NCI-H1048 (cell line): ENCODE results near the gene RPLP2.

Source experiments
- DNase-seq: peaks from one replicate; lab custom pipeline; 2025; lab: John Stamatoyannopoulos, UW

Gene RPLP2

DNA sequence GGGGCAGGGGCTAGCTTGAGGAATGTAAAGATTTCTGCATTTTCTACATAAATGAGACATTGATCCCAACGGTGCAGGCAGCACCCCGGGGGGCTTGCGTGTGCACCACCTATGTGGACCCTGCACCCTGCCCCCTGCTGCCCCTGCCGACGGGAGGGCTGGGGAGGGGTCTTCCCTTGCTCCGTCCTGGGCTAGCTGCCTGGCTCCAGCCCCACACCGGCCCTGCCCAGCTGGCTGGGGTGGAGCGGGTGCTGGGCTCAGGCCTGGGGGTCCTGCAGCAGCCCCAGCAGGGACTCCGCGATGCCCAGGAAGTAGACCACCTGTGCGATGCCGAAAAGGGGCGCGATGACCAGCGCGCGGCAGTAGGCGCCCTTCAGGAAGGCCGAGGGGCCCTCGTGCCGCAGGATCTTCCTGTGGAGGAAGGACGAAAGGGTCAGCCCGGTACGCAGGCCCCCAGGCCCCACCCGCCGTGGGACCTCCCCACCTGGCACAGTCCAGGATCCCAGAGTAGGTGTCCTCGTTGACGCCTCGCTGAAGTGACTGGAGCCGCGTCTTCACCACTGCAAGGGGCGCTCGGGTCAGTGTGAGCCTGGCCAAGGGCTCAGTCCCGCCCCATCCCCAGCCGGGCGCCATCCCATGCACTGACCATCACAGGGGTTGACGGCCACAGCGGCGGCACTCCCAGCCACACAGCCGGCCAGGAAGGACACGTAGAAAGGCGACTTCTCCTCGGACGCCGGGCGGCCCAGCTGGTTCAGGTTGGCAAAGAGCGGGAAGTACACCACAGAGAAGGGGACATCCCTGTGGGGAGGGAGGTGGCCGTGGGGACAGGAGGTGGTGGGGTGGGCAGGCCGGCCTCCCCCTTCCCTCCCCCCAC, 17.9 kb upstream of the RPLP2 start:
- no peak for DNase-seq

DNA sequence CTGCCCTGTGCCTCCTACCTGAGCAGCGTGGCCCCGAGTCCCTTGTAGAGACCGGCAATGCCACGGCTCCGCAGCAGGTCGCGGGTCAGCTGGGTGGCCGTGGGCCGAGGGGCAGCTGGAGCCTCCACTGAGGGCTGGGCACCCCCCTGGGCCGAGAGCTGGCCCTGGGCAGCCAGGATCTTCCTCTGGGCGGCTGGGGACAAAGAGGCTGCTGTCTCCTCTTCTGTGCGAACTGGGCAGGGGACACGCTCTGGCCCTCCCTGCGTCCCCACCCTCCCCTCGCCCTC, 17.3 kb upstream of the RPLP2 start:
- DNase-seq, result no peak

DNA sequence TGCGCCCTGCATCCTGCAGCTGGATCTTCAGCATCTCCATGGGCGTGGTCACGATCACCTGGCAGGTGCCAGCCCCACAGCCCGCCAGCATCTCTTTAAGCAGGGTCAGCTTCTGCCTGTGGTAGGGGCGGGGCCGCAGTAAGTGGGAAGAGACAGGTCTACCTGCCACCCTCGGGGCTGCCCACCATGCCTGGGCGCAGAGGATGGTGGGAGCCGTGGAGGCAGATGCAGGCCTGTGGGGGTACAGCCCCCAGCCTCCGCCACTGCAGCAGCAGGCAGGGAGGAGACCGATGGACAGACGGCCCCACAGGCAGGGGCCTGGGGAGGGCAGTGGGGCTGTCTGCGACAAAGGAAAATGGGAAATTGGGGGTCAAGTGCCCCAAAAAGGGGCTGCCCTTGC, 16.9 kb upstream of the RPLP2 start:
- DNase-seq, result no peak

DNA sequence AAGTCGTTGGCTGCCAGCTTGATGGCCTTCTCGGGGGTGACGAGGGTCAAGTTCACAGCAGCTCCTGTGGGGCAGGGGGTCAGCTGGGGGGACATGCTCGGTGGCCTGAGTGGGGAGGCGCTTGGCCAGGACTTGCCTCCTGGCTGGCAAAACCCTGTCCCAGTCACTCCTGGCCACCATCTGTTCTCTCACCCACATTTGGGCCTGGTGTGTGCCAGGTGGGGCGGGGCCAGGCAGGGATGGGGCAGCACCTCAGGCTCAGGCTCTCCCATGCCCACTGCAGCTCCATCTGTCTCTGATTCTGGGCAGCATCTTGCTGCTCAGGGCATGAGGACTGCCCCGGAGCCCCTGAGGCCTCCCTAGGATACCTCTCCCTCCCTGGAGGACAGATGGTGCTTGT, 16.2 kb upstream of the RPLP2 start:
- DNase-seq, result no peak

DNA sequence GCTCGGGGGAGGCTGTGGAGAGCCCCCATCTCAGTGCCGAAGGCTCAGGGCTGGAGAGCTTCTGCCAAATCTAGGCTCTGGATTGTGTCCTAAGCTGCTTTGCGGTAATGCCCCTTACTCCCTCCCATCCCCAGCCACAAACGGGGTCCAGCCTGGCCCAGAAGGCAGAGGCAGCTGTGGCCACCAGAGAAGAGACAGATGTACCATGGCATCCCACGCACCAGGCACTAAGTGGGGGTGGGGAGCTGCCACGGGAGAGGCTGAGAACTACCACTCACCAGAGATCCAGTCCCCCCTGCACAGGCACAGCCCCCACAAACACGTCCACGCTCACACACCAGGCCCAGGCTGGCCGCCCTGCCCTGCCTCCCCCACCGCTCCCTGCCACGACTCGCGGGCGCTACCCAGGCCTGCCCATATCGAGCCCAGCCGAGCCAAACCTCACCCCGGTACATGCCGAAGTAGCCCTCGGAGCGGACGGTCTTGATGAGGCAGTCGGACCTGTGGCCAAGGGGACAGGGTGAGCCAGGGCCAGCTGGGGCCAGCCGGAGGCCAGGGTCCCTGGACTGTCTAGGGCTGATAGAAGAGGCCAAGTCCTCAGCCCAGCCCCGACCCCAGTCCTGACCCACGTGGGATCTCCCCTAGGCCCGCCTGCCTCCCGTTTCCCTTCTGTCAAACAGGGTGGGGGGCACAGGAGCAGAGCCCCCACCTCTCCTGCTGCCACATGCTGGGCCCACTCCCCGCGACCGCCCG, 15.6 kb upstream of the RPLP2 start:
- no peak for DNase-seq

DNA sequence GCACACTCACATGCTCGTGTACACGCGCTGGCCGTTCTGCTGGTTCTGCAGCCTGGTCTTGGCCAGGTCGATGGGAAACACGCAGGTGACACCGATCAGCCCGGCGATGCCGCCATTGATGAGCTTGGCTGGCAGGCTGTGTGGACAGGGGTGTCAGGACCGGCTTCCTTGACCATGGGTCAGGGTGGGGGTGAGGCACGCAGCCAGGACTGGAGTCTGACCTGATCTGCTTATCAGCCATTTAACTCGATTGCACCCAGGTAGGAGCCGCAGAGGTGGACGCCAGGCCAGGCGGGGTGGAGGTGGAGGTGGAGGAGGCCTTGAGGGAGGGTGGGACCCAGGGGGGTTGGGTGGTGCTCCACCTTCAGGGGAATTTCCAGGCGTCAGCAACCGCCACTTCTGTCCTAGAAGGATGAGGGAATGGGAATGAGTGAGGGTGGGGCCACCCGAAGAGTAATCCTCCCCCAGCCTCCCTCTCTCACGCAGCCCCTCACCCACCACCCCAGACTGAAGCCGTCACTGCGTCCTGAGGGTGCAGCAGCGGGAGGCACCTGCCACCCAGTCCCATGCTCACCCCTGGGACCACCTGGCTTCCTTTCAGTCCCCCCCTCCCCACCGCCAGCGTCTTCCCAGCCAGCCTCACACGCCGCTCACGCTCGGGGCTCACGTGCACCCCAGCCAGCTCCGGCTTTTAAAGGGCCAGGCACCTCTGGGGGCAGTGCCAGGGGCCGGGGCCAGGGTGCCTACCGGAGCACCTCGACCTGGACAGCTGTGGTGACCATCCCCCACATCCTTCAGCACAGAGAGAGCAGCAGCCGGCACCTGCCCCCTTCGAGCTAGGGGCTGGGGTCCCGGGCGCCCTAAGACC, 14.8 kb upstream of the RPLP2 start:
- DNase-seq, result no peak

DNA sequence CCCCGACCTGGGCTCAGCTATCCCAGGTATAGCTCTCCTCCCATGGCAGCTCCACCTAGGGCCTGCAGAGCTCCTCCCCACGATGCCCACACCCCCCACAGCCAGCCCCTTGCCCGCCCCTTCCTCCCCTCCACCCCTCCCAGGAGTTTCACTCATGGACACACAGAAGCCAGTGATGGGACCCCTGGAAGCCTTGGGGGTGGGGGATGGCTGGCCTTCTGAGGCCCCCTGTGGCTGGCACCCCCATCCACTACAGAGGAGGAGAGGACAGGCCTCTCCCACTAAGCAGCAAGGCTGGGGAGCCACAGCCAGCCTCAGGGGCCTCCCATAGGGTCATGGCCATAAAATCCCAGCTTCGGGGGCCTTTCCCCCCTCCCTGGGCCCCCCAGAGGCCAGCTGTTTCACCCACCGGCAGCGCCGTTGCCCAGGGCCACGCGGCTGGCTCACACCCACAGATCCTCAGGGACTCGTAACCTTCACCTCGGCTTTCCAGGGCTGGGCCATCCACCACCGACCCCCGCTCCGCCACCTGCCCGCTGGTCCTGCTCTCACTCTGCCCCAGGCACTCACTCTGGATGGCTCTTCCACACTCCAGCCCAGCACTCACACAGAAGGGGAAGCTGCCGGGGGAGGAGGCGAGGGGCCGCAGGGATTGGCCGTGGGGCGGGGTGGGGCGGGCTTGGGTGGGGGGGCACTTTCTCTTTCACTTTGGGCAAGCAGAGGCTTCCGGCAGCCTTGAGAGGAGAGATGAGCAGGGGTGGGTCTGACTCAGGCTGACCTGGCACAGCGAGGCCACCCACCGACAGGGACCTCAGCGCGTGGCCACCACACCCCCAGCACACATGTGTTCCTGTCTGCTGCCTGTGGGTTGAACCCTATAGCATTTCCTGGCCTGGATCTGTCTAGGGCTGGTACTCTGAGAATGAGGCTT, 13.9 kb upstream of the RPLP2 start:
- no peak for DNase-seq

DNA sequence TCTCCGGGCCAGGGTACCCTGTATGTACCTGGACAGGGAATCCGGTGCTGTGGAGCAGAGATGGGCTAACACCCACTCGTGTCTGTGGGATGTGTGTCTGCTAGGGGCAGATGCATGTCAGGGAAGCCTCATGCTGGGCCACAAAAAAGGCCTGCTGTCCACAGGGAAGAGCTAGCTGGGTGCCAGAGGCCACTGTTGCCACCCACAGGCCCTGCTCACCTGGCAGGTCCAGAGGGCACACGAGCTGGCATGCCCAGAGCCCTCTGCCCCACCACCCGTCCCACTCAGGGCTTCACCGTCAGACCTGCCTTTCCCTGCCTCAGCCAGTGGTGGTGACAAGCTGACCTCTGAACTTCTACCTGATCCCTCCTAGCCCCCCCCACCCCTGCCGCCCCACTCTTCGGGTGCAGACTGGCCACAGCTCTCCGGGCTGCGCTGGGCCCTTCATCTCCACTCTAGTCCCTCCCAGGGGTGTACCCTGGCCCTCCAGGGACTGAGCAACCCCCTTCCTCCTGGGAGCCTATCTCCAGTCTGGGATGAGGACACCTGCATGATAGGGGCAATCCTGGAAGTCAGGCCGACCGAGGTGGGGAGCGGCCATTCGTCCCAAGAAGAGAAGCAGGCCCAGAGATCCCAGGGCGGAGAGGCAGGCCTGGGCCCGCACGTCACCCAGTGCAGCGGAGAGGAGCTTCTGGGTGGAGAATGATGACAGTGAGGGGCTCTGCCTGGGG, 13.0 kb upstream of the RPLP2 start:
- no peak for DNase-seq

DNA sequence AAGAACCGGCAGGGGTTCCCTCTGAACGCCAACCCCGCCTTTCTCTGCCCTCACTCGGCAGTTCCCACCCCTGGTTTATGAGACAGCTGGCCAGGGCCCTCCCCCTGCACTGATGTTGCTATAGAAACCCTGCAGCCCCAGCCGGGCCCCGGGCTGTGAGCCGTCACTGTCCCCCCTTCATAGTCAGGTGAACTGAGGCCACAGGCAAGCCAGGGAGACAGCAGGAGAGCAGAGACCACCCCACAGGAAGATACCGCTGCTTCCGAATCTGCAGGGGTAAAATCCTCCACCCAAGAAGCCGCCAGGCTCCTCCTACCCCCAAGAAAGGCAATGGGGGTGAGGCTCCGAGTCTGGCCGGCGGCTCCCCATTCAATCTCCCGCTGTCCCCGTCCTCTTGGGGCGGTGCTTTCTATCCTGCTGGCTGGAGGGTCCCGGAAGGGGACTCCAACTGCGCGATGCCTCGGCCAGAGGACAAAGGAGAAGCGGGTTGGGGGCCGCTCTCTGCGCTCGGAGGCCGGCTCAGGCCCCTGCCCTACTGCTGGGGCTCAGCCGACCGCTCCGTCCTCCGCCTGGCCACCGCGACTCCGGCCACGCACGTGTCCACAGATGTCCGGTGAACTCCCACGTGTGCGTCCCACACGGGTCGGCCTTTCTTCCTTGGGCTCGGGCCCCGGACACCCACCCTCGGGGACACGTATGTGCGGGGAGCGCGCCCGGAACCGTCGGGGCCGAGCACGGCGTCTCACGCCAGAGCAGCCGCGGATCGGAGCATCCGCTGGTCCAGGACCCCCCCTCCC, 12.3 kb upstream of the RPLP2 start:
- DNase-seq, result peak; percentile 43

DNA sequence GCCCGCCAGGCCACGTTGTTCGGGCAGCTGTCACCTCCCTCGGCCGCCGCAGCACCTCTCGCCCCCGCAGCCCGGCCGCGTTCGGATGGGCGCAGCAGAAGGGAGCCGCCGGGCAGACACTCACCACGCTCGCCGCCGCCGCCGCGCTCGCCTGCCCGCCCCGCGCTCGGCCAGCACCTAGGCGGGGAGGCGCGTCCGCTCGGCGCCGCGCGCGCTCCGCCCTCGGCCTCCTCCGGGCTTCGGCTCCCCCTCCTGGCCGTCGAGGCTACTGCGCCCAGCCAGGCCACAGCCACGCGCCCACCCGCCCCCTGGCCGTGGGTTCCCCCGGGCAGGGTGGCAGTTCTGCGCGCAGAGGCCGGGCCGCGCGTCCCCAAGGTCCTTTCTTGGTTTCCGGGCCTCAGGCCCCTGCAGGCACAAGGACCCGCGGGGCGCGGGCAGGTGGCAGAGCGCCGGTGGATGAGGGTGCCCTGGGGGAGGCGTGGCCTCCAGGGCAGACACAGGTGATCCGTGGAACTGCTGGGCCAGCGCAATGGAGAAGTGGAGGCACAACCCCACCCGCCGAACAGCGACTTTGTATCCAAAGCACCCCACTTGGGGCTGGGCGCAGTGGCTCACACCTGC, 11.6 kb upstream of the RPLP2 start, which contains the start of gene SLC25A22:
Gene SLC25A22, minus strand, starts transcription at position 189 of the 621 bp plus-strand sequence. CDS start 3,275 bp downstream, outside the sequence.
- DNase-seq, result peak; percentile 75

DNA sequence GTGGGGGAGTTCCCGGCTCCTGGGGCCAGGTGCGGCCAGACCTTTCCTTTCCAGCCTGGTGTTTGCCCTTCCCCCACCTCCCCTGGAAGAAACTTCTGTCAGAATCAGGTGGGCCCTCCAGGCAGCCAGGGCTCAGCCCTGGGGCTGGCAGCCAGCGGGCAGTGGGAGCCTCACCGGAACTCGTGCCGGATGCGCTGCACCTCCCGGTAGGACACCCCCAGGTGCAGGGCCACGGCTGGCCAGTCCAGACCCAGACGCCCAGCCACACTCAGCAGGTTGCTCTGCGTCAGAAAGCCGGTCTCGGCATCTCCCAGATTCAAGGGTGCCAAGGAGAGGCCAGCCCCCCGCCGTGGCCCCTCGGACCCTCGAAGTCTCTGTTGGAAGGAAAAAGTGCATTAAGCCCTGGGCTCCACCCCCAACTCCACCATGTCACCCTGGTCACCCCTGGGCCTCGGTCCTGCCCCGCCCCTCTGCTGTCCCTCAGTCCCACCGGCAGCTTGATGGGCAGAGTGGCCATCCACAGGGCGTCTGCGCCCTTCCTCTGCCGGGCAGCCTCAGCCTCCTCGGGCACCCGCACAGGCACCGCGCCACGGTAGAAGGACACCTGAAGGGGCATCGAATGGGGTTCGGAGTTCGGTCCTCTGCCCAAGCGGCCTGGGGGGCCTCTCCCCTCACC, 10.0 kb upstream of the RPLP2 start:
- no peak for DNase-seq

DNA sequence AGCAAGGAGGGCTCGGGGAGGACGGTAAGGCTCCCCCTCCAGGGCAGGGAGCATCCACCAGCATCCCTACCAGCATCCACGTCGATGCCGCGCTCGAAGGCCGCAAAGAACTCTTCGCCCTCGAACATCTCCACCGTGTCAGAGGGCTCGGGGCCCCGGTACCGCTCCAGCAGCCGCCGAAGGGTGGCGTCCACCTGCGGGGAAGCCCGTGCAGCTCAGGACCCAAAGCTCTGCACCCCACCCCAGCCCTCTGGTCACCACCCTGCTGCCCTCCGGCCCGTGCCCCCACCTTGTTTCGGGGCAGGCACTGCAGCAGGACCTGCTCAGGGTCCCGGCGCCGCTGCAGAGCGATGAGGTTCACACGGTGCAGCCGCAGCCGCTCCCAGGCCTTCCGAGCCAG, 9.3 kb upstream of the RPLP2 start:
- DNase-seq, result no peak

DNA sequence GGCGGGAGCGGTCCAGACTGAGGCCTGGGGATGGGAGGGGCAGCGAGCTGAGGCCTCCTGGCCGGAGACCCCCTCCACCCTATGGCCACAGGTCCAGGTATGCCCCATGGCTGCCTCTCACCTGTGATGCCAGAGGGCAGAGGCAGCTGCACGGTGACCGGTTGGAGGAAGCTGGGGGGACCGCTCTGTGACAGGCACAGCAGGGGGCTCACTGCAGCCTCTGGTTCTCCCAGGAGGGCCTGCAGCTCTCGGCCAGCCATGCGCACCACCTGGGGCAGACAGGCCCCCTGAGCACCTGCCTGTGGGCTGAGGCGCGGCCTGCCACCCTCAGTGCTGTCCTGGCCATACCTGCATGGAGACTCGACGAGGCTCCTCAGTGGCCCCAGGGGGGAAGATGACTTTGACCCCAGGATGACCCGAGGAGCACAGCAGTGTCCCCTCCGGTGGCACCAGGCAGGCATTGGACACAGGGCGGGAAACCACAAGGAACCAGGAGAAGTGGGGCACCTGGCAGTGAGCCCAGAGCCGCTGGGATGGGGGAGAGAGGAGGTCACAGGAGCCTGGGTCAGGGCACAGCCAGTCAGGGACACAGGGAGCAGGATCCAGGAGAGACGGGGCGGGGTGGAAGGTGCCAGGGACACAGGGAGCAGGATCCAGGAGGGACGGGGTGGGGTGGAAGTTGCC, 8.5 kb upstream of the RPLP2 start:
- DNase-seq, result no peak

DNA sequence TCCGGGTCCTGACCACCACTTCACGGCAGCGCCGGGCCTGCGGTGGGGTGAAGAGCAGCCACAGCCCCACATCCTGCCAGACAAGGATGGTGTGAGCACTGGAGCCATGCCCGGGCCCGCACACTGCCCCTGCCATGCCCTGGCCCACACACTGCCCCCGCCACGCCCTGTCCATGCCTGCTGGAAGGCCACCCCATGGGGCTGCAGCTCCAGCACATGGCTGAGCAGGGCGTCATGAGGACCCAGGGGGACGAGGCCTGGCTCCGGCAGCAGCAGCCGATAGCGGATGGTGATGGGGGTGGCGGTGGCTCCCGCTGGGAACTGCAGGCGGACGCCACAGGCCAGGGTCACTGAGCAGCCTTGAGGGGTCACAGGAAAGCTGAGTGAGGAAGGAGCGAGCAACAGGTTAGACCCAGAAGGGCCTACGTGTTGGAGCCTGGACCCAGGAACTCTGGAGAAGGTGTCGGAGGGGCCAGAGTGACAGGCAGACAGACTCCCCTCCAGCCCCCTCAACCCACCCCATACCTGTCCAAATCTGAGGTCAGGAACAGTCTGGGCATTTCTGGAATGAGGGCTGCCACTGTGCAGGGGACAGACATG, 7.6 kb upstream of the RPLP2 start:
- DNase-seq, result no peak

DNA sequence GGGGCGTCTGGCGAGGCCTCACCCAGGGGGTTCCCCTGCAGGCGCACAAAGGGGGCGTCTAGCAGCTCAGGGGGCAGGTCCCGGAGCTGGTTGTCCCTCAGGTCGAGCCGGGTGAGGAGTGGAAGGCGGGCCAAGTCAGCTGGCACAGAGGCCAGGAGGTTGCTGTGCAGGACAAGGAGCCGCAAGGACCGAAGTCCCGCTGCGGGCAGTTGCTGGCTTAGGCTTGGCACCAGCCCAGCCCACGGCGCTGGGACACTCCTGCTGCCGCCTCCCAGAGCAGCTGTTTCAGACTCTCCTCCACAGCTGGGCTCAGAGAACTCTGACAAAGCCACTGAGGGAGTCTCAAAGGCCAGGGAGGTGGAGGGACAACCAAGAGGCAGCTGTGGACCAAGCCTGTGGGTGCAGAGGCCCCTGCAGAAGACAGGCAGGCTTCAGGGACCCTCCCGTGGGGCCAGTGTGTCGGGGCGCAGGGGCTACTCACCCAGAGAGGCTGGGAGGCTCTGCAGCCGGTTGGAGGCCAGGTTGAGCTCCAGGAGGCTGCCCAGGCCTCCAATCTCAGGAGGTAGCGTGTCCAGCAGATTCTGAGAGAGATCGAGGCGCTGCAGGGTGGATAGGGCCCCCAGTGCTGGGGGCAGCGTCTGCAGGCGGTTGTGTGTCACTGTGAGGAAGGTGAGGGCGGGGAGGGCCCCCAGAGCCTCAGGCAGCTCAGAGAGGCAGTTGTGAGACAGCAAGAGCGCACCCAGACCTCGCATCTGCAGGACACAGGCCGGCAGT, 6.9 kb upstream of the RPLP2 start:
- no peak for DNase-seq

DNA sequence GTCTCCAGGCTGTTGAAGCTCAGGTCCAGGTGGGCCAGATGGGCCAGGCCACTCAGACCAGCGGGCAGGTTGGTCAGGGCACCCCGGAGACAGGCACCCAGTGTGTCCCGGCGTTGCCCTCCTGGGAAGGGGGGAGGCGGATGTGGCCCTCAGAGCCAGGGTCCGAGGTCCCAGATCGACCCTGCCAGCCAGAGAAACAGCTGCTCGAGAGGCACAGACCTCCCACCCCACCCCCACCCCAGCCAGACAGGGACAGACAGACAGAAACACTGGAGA, 6.4 kb upstream of the RPLP2 start:
- DNase-seq, result no peak
